ENCODE results near the gene SIX3.

The SIX3 gene

DNA sequence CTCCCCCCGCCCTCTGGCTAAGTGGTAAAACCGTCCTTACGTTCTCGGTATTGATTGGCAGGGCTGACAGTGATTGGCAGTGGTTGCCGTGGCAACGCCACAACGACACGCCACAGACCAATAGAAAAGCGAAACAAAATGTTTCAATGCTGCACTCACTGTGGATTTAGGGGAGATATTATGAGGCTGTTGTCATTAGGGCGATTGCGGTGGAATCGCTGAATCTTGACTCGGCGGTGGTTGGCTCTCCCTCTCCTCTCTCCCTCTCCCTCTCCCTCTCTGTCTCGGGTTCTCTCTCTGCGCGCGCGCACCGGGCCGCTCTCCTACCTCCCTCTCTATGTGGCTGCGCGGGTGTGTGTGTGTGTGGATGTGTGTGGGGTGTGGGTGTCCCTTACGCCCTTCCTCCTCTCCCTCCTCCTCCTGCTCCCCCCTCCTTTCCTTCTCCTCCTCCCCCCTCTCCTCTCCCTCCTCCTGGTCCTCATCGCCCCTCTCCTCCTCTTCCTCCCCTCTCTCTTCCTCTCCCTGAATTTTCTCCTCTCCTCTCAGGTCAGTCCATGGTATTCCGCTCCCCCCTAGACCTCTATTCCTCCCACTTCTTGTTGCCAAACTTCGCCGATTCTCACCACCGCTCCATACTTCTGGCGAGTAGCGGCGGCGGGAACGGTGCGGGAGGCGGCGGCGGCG, at the start of gene SIX3:
SIX3 (plus strand) TSS at position 152 of the 684 bp plus-strand sequence; CDS start at position 555, 403 bp downstream.
- peak; percentile 91 for DNase-seq

DNA sequence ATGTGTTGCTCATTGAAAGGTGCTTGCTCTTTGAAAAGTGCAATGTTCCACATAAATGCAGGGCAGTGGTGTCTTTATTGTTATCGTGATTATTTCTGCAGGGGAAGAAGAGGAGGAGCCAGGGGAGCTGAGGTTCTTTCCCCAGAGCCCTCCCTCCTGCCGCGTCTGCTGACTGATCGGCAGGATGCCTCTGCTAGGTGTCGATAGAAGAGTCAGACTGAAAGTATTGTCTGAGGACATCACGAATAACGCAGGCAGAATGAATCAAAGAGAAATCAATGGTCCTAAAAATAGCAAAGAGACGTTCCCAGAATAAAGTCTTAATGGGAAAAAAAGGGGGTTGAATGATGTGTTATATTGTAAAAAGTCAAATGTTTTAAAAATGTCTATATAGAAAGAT, 47.4 kb upstream of the SIX3 start:
- DNase-seq = no peak

DNA sequence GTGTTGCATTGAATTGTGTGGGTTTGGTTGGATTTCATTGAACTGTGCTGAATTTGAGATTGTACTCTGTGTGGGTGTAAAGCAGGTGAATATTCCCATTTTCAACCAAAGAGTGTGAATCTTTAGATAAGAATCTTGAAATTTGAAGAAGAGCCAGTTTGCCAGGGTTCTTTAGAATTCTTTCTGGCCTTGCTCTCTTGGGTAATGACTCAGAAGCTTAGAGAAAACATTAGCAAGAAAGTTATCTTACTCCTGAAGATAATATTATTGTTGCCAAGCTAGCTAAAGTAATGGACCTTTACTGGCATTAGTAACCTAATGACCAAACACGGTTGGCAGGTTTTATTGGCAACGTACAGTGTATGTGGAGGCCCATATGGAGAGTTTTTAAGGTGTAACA, 46.4 kb upstream of the SIX3 start:
- no peak for DNase-seq

DNA sequence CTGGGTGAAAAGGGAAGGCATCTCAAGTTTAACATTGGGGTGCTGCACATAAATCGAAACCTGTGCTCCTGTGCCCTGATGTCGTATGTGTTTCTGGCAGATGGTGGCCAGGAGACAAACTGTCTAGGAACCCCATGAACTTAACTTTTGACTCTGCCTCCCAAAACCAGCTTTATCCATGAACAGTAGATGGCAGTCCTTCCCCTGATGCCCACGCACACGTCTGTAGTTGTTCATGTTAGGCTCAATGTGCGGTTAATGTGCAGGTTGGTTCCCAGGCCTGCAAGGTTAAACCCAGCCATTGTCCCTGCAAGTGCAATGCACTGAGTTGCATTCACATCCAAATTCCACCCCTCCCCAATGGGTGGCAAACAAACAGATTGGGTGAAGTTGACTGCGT, 44.1 kb upstream of the SIX3 start:
- DNase-seq = peak; percentile 15

DNA sequence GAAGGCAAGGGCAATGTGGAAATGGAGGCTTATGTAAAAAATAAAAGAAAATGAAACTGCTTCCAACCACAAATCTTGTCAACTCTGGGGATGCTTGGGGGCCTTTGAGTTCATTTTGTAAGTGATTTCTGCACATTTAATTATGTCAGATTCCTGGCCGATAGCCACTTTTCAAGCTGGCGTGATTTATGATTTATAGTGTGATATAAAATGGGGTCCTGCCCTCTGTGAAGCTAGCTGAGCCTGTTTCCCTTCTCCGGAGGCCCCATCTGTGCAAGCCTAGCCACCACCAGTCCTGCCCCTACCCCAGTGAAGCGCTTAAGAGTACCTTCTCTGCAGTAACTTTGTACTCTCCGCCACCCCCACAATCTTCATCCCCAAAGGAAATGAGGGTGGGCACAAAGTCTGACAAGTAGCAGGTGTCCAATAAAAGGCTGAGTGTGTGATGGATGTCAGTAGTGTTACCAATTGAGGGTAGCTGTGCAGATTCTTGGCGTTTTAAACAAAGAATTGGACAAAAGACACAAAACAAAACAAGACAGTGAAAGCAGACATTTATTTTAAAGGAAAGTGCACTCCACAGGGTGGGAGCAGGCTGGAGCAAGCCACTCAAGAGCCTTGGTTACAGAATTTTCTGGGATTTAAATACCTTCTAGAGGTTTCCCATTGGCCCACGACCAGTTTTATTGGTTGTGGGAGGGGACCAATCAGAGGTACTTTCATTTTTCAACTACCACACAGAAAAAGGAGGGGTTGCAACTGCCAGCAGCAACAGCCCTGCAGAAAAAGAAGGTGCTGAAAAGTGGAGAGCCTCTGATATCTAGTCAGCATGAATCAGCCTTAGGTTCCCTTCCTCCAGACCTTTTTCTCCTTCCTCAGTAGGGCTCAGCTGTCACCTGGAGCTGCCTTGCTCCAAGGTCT, 39.0 kb upstream of the SIX3 start:
- DNase-seq = no peak

DNA sequence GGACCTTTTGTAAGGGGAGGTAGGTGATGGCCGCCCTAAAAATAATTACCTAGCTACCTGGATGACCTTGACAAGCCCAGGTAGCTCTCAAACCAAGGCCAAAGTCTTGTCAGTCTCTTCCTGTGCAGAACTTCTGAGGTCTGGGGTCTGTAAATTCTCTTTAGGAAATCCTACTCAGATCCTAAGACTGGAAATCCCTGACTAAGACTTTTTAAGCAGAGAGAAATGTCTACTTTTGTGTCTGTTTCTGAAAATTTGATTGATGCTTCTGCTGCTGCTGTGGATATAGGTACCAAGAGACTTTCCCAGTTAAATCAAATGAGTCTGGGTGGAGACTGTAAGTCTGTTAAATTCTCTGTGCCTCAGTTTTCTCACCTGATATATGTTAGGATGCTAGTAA, 36.9 kb upstream of the SIX3 start:
- no peak for DNase-seq

DNA sequence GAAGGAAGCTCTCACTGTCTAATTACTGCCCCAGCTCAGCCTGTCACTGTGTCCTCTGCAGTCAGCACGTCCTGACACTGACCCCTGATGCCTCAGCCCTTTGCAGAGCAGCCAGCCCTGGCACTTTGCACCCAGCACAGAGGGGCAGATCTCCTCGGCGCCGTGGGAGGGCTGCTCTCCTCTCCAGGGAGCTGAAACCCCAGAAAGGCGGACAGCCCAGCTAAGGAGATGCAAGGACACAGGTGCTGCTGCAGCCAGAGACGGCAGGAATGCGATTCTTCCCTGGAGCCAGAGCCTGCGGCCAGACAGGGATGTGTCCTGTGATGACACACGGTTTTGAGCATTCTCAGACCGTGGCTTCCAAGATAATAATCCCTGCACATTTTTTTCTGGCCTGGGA, 34.5 kb upstream of the SIX3 start:
- DNase-seq = no peak

DNA sequence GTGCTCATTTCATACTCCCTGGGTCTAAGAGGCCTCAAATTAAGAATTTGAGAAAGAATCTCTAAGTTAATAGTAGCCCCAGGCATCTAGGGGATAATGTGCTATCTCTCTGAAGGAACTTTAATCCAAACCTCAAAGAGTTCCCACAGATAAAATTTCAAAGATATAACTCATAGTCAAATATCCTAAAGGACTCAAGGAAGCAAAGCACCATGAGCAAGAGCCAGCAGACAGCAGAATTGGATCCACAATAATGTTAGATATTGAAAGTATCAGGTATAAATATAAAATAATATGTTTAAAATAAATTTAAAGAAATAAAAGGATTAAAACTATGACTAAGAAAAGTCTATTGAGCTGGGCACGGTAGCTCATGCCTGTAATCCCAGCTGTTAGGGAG, 31.7 kb upstream of the SIX3 start:
- DNase-seq = peak; percentile 28

DNA sequence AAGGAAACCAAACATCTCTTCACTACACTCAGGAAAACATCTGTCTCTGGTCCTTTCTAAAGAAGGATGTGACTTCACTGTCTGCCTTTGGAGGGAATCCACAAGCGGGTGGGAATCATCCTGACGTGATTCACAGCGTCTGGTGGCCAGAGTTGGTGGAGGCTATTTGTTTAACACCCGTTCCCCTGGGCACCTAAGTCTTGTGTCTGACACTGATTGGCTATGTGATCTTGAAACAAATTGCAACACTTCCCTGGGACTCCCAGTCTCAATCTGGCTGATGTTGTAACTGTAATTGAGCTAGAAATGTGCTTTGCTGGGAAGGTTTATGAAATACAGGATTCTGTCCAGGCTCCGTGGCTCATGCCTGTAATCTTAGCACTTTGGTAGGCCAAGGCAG, 28.8 kb upstream of the SIX3 start:
- no peak for DNase-seq

DNA sequence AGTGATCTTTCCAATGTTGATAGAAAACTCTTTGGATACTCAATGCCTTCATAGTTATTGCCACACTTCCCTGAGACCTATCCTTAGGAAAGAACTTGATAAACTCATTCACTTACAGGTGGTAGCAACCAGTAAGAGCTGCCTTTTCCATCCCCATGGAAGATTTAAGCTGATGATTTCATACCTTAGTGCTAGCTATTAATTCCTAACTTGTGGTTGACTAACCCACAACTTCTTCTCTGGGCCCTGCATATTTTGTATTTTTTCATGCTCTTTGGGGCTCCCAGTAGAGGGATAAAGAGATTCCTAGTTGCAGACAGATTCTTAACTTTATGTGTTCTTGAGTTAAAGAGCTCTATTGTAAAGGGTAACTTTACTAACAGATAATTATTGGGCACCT, 25.2 kb upstream of the SIX3 start:
- DNase-seq = no peak

DNA sequence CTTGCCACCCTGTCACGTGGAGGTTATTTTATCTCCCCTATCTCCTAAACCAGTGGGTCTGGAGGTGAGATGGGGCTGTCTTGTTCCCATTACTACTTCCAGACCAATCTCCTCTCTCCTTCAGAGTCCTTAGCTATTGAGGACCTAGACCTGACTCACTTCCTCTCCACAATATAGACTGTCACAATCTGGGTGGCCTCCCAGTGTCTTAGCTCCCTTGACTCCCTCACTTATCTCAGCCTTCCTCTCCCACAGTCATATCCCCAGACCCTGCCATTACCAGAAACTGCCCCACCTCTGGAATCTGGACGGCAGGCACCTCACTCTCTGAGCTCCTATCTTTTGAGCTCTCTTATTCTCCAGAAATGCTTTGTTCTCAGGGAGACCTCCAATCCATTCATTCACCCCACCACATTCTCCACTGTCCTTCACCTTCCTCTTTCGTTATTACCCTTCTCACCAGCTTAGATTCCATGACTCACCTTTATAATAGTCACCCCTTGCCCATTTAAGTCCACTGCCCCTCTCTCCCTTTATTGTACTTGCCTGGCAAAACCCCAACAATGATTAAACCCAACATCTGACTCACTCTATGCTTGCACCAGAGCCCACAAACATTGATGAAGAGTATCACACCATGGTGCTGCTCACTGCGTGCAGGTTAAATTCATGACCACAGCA, 23.3 kb upstream of the SIX3 start:
- no peak for DNase-seq

DNA sequence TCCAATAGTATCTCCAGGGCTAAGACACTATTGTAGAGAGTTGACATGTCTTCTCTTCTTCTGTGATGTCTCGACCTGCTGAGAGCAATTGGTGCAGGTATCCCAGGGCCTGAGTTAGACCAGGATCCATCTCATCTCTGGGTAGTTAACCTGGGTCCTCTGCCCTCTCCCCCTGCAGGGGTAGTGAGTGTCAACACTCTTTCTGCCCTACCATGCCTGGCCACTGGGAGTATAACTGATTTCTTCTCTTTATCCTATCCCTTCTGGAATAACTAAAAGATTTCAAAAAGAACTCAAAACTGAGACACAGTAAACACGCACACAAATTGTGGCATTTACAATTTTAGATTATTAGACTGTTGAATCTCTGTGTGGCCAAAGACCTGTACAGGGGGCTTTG, 20.8 kb upstream of the SIX3 start:
- DNase-seq = no peak

DNA sequence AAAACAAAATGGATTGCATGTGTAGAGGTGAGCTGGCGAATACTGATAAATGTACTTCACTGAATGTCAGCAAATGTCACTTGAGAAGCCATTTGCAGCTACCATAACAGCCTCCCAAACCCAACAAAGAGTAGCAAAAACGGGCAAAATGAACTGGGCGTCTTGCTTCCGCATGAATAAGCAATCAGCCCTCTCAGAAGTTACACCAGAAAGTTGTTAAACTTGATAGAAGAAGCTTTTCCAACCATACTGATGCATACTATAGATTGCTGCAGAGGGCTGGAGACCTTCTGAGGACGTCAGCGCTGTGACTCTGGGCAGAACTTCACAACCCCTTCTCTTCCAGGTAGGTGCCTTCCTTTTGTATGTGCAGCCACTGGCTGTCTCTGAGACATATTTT, 18.7 kb upstream of the SIX3 start:
- DNase-seq = no peak

DNA sequence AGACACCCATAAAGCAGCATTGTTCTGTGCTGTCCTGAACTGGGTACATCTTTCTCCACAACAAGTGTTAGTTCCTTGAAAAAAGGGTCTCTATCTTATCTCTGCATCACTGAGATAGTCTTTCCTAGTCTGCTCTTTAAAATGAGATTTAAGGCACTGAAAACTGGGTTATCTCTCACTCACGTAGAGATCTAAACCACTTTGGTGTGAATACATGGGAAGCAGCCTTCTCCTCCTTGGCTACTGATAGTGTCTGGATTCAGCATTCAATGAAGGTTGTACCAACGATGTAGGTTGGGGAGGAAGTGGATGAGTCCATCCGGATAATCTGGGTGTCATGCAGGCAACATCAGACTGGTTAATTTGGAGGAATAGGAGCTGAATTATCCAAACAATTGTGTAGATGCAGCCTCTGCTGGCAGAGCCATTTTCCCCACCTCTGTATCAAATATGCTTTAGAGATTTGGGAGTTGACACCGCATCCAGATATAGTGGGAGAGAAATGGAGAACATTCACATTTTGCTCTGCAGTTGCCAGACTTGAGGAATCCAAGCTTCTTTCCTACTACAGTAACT, 15.9 kb upstream of the SIX3 start:
- DNase-seq = no peak

DNA sequence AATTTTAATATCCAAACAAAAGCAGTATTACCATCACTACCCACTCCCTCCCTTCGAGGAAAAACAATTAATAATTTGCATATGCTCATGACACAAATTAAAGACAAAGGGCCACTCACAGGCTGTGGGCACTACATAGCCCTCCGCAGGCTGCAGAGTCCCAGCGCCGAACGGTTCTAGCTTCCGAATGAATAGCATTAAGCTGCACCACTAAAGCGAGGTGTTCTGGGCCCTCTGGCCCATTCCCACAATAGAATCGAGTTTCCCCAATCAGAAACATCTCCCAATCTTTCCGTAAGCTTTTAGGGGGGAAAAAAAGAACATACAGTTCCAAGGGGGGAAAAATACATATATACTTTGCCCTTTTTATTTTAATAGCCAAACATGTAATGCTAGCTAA, 14.5 kb upstream of the SIX3 start:
- no peak for DNase-seq

DNA sequence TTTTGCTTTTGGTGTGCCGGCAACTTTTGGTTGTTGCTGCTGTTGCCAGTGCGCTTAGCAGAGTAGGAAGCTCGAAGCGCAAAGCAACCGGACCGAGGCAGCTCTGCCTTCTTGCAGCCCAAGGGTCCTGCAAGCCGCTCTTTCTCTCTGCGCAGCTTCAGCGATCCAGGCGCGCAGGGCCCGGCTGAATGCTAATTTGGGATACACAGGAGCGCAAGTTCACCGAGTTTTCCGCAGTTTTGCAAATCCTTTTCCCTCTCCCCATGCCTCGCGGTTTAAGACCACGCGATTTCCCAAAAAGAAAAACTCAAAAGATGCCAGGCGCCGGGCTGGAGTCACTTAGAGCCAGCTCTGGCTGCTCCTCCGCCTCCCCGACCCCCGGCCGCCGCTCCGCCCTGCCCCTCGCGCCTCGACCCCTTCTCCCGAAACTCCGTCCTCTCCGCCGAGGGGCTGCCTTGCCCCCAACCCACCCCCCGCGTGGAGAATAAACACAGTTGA, 13.5 kb upstream of the SIX3 start:
- DNase-seq = no peak

DNA sequence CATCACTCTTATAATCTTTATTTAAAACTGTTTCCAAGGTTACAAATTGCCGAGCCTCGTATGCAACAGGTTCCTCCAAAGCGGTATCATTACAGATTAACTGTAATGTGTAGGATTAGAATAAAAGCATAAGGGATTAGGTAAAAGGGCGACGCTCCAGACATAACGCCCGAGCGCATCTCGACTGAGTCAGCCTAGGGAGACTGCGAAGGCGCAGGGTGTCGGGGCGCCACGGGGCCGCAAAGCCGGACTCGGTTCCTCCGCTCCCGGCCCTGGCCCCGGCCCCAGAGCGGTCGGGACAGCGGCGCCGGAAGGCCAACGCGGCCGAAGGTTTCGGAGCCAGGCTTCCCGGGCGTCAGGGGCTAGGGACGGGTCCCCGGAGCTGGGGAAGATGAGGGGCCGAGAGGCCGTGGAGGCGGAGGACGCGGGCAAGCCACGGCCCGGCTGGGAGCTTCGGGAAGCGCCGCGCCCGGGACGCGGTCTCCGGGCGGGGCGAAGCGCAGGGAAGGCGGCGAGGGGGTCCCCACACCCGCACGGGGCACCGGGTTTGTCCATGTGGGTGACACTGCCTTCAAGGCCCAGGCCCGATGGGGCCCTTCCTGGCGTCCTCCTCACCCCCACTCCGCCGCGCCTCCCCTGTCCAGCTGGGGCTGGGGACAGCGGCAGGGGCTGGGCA, 12.9 kb upstream of the SIX3 start:
- peak; percentile 47 for DNase-seq

DNA sequence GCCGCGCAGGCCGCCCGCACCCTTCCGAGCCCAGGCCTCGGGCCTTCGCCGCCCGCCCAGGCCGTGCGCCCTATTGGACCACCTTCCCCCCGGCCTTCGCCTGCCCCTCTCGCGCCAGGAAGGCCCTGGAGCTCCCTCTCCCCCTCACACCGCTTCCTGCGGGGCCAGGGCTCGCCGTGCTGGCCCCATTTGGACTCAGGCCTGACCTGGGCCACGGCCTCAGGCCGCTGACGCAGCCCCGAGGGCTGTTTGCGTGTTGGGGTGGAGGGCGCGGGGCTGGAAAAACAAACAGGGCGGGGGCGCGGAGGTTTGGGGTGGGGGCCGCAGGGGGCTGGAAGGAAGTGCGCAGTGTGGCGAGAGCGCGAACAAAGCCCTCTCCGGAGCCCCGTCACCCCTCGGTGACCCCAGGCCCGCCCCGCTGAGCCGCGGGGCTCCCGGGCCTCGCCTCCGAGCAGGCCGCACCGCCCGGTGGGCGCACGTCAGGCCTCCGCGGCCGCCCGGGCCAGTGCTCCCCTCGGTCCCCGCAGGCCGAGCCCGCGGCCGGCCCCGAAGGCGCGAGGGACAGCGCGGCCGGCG, 12.3 kb upstream of the SIX3 start:
- DNase-seq = peak; percentile 42

DNA sequence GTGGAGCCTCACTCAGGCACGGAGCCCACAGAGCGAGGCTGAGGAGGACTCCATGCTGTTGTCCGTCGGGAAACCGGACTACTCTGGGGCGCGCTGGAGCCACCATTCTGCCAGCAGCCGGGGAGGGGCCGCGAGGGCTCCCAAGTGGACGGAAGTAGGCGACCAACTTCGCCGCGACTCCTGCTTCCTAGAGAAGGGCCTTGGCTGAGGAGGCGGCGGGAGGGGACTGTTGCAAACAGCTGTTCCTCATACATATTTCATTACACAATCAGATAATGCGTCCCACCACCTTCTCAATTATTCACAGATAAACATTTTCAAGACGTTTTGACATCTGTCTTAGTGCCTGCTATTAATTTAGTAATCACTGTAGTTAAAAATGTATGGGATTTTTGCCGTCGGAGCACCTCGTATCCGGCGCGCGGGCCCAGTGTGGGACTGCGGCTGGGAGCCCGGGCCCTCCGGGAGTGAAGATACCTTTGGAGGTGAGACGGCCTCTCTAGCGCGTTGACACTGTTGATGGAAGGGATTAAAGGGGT, 11.7 kb upstream of the SIX3 start:
- DNase-seq = peak; percentile 58

DNA sequence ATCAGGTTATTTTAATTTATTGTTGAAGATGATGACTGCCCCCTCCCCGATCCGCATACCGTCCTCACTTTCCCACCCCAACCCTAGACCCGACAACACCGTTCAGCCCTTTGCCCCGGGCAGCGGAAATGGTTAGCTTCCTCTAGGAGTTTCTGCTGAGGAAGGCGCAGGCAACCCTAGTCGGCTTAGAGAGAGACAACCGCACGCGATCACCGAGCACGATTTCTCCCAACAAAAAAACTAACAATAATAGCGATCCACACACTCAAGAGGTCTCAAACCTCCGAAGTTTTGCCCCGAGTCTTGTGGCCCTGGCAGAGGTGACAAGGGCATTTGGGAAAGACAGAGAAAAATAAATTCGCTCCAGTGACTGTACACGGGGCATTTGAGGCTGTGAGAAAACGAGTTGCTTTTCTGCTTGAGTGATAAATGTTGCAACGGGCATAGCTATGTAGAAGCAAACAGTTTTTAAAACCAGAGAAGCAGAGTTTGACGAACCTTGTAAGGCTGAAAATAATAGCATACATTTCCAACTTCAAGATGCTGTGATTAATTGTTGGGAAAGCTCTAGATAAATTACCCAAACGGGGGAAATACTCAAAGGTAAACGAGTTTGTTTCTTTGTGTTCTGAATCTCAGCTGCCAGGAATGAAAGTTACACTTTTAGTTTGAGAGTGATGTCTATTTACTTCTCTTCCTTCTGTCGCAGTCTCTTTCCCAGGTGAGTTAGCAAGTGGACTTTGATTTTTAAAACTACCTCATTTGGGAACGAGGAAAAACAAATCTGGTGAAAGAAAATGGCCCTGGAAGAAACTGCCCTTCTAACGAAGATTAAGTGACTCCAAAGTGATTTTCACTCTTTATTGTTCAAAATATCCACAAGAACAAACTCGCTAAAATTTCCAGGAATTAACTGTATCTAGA, 11.0 kb upstream of the SIX3 start:
- DNase-seq = peak; percentile 58

Data from DMS53 (cell line).